HUES6 (cell line): ENCODE measurements around the gene DEPP1.

ENCODE experiments used
- H3K27ac ChIP-seq: 2 replicates; pipeline ENCODE4 v1.7.0; 2013; ENCODE audit warnings: low read depth, mild to moderate bottlenecking, low read length, inconsistent platforms
- H3K27me3 ChIP-seq: 2 replicates; pipeline ENCODE4 v1.6.1; 2013; ENCODE audit warnings: low read length; ENCODE audit not compliant: control insufficient read depth, insufficient read depth
- H3K36me3 ChIP-seq: 2 replicates; pipeline ENCODE4 v1.6.1; 2013; ENCODE audit warnings: low read length; ENCODE audit not compliant: control insufficient read depth, insufficient read depth
- H3K4me1 ChIP-seq: 2 replicates; pipeline ENCODE4 v1.6.1; 2013; ENCODE audit warnings: low read length; ENCODE audit not compliant: control insufficient read depth, insufficient read depth
- H3K4me3 ChIP-seq: 2 replicates; pipeline ENCODE4 v1.5.1; 2013; ENCODE audit warnings: low read depth, low read length
- H3K9ac ChIP-seq: one replicate; pipeline ENCODE4 v1.6.1; 2013; ENCODE audit warnings: mild to moderate bottlenecking, low read length
- H3K9me3 ChIP-seq: 2 replicates; pipeline ENCODE4 v1.6.1; 2013; ENCODE audit warnings: low read depth, low read length; ENCODE audit not compliant: control insufficient read depth, insufficient read depth

The DEPP1 gene

GRCh38 chr10:44977287-44978212, 1.1 kb downstream of the DEPP1 start:
- peaks cover 76% of the 10 kb centered on the region for H3K4me1 ChIP-seq
- no peaks in the 10 kb centered on the region for H3K36me3 ChIP-seq
- no peaks in the 10 kb centered on the region for H3K9me3 ChIP-seq
- H3K9ac ChIP-seq, result no peak overlapping the region
- no peaks in the 10 kb centered on the region for H3K27me3 ChIP-seq
- peak overlapping the region; percentile 36; the same call in 1 of the 2 replicates for H3K4me3 ChIP-seq
- no peak overlapping the region for H3K27ac ChIP-seq

GRCh38 chr10:44976352-44977198, 2.0 kb downstream of the DEPP1 start:
- Histone ChIP-seq H3K27ac (no peak overlapping the region), H3K27me3 (no peaks in the 10 kb centered on the region), H3K9me3 (no peaks in the 10 kb centered on the region), H3K9ac (no peak overlapping the region), H3K4me1 (peaks cover 76% of the 10 kb centered on the region), H3K4me3 (no peak overlapping the region), H3K36me3 (no peaks in the 10 kb centered on the region)

- peak overlapping the region; percentile 75 for H3K4me3 ChIP-seq
- H3K9me3 ChIP-seq, result no peaks in the 10 kb centered on the region
- H3K27ac ChIP-seq, result no peak overlapping the region; the same call in 1 of the 2 replicates
- no peaks in the 10 kb centered on the region for H3K27me3 ChIP-seq
- H3K36me3 ChIP-seq, result peaks cover 4% of the 10 kb centered on the region
- peak overlapping the region; percentile 14 for H3K9ac ChIP-seq
- H3K4me1 ChIP-seq, result peaks cover 72% of the 10 kb centered on the region
These were observed 2.9 kb downstream of the DEPP1 start for GRCh38 chr10:44975431-44976331.

- H3K36me3 ChIP-seq, result peaks cover 6% of the 10 kb centered on the region
- H3K9ac ChIP-seq, result peak overlapping the region; percentile 79
- H3K27ac ChIP-seq, result peak overlapping the region; percentile 74; the same call in 1 of the 2 replicates
- H3K4me1 ChIP-seq, result peaks cover 63% of the 10 kb centered on the region
- H3K4me3 ChIP-seq, result peak overlapping the region; percentile 75
- no peaks in the 10 kb centered on the region for H3K27me3 ChIP-seq
- no peaks in the 10 kb centered on the region for H3K9me3 ChIP-seq
These were observed 3.8 kb downstream of the DEPP1 start for GRCh38 chr10:44974628-44975430.

GRCh38 chr10:44974082-44974627, 4.5 kb downstream of the DEPP1 start:
- H3K27ac ChIP-seq, result peak overlapping the region; percentile 74; the same call in 1 of the 2 replicates
- peak overlapping the region; percentile 45 for H3K9ac ChIP-seq
- H3K4me1 ChIP-seq, result peaks cover 56% of the 10 kb centered on the region
- no peaks in the 10 kb centered on the region for H3K27me3 ChIP-seq
- H3K36me3 ChIP-seq, result peaks cover 9% of the 10 kb centered on the region
- H3K4me3 ChIP-seq, result peak overlapping the region; percentile 75
- no peaks in the 10 kb centered on the region for H3K9me3 ChIP-seq

- Histone ChIP-seq H3K4me3 (peak overlapping the region; percentile 11; the same call in 1 of the 2 replicates), H3K27me3 (no peaks in the 10 kb centered on the region), H3K4me1 (peaks cover 50% of the 10 kb centered on the region), H3K9me3 (no peaks in the 10 kb centered on the region), H3K27ac (no peak overlapping the region), H3K9ac (no peak overlapping the region), H3K36me3 (peaks cover 9% of the 10 kb centered on the region)
These were observed 5.1 kb downstream of the DEPP1 start for GRCh38 chr10:44973323-44974081.

- no peak overlapping the region for H3K4me3 ChIP-seq
- H3K36me3 ChIP-seq, result peaks cover 9% of the 10 kb centered on the region
- H3K4me1 ChIP-seq, result peaks cover 48% of the 10 kb centered on the region
- no peak overlapping the region for H3K9ac ChIP-seq
- no peaks in the 10 kb centered on the region for H3K27me3 ChIP-seq
- no peaks in the 10 kb centered on the region for H3K9me3 ChIP-seq
- H3K27ac ChIP-seq, result no peak overlapping the region
These were observed 5.7 kb downstream of the DEPP1 start for GRCh38 chr10:44972874-44973306.

GRCh38 chr10:44971935-44972757, 6.5 kb downstream of the DEPP1 start:
- Histone ChIP-seq H3K9me3 (no peaks in the 10 kb centered on the region), H3K4me3 (no peak overlapping the region), H3K27me3 (no peaks in the 10 kb centered on the region), H3K27ac (no peak overlapping the region), H3K36me3 (peaks cover 9% of the 10 kb centered on the region), H3K9ac (no peak overlapping the region), H3K4me1 (peaks cover 48% of the 10 kb centered on the region)

- H3K9me3 ChIP-seq, result no peaks in the 10 kb centered on the region
- no peak overlapping the region for H3K9ac ChIP-seq
- peaks cover 9% of the 10 kb centered on the region for H3K36me3 ChIP-seq
- no peak overlapping the region for H3K27ac ChIP-seq
- H3K27me3 ChIP-seq, result no peaks in the 10 kb centered on the region
- peaks cover 44% of the 10 kb centered on the region for H3K4me1 ChIP-seq
- no peak overlapping the region for H3K4me3 ChIP-seq
These were observed 7.2 kb downstream of the DEPP1 start for GRCh38 chr10:44971434-44971833.
